ENCODE measurements around the gene CLEC14A.

DNA sequence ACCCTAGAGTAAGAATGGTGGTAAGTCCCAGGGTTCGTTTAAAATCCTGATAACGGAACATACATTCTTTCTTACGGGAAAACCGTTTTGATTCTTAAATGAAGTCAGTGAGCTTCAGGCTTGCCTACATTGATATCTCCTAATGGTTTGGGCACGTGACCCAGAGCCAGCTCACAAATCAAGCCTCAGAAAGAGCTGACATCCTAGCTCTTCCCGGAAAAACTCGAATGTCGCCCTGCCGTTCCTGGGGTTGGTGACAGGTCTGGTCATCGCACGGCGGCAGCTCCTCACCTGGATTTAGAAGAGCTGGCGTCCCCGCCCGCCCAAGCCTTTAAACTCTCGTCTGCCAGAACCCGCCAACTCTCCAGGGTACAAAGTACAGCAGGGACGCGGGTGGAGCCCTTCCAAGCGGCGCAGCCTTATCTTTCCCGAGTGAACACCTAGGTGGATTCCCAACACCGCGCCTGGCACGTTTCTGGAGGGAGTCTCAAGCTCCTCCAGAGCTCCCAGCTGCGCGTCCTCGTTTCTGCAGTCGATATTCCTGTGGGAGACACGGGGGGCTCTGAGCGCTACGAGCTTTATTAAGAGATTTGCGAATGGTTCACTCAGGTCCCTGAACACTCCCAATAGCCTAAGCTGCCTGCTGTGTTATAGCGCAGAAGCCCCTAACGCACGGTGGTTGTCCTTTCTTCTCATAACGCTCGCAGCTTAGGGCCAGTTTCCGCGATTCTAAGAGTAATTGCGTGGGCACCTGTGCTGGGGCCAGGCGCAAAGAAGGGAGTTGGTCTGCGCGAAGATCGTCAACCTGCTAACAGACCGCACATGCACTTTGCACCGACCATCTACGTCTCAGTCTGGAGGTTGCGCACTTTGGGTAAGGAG is 47.9 kb downstream of the CLEC14A start, which contains the start of gene SSTR1:
- TF ChIP-seq, protein P1, sequence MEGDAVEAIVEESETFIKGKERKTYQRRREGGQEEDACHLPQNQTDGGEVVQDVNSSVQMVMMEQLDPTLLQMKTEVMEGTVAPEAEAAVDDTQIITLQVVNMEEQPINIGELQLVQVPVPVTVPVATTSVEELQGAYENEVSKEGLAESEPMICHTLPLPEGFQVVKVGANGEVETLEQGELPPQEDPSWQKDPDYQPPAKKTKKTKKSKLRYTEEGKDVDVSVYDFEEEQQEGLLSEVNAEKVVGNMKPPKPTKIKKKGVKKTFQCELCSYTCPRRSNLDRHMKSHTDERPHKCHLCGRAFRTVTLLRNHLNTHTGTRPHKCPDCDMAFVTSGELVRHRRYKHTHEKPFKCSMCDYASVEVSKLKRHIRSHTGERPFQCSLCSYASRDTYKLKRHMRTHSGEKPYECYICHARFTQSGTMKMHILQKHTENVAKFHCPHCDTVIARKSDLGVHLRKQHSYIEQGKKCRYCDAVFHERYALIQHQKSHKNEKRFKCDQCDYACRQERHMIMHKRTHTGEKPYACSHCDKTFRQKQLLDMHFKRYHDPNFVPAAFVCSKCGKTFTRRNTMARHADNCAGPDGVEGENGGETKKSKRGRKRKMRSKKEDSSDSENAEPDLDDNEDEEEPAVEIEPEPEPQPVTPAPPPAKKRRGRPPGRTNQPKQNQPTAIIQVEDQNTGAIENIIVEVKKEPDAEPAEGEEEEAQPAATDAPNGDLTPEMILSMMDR (IDR thresholded peaks at IDR 0.05): no peak
- TF ChIP-seq POLR2A (IDR thresholded peaks at IDR 0.05): no peak
- TF ChIP-seq POLR2AphosphoS5 (IDR thresholded peaks at IDR 0.05): no peak

Measured in breast epithelium (tissue), 3 donors.